ENCODE data around the gene NRG2. TPM values are rescaled to one million over a fixed set of nuclear protein-coding genes. Genes with fewer than 3 reads are reported as not detected.

NRG2 gene
- total RNA-seq, 1 experiment from 2014 or later, result 0.59 TPM

GRCh38 chr5:139837711-139838380 lies 205.3 kb downstream of the NRG2 start:
- CTCF ChIA-PET, result interaction anchor here (0.5 to 1.3 kb wide), 3 partner anchors 47 to 73 kb away, joined by 4 to 5 read pairs (median 4); no protein-coding TSS in a partner anchor
- no peaks in the 10 kb centered on the region for H3K9me3 Mint-ChIP-seq (ENCODE audit: unreplicated experiment)
- H3K27me3 Mint-ChIP-seq (ENCODE audit: insufficient read depth, unreplicated experiment), result peaks cover 9% of the 10 kb centered on the region

GRCh38 chr5:139836469-139837208 lies 206.5 kb downstream of the NRG2 start:
- Histone ChIP-seq H3K36me3 (ENCODE audit: control insufficient read depth, insufficient read depth, low read length) (no peaks in the 10 kb centered on the region), H3K27me3 (replicated peaks; ENCODE audit: control insufficient read depth, insufficient read depth, low read length) (peaks cover 1% of the 10 kb centered on the region), H3K4me1 (no peaks in the 10 kb centered on the region), H3K9me3 (no peaks in the 10 kb centered on the region), H3K4me3 (ENCODE audit: low read depth, low read length) (no peak overlapping the region)
- Mint-ChIP-seq H3K9me3 (ENCODE audit: unreplicated experiment) (no peaks in the 10 kb centered on the region), H3K27ac (ENCODE audit: unreplicated experiment) (no peak overlapping the region), H3K4me3 (ENCODE audit: unreplicated experiment) (no peak overlapping the region), H3K4me1 (ENCODE audit: low read depth, unreplicated experiment) (no peaks in the 10 kb centered on the region), H3K27me3 (ENCODE audit: insufficient read depth, unreplicated experiment) (peaks cover 11% of the 10 kb centered on the region), H3K36me3 (ENCODE audit: insufficient read depth, unreplicated experiment) (no peaks in the 10 kb centered on the region)
- DNase-seq, result peak in 1 of 2 experiments; percentile 24
- intact Hi-C loops (cut with micrococcal nuclease; ENCODE audit: unreplicated experiment), result no loop called here
- ChIA-PET CTCF (interaction anchor here (1.3 kb wide), 1 partner anchor 49 kb away, joined by 4 read pairs; no protein-coding TSS in a partner anchor), POLR2A (no interaction called here)
- TF ChIP-seq CTCF (IDR thresholded peaks at IDR 0.05; ENCODE audit: insufficient read depth in 1 of 2, low read depth in 1 of 2, low read length in 1 of 2, severe bottlenecking in 1 of 2, unreplicated experiment in 1 of 2), result no peak
- no TSS peak for BruUV-seq (replicated peaks)

More at GRCh38 chr5:139837711-139838380, 205.3 kb downstream of the NRG2 start:
- no TSS peak for BruUV-seq (replicated peaks)
- Mint-ChIP-seq H3K4me3 (ENCODE audit: unreplicated experiment) (no peak overlapping the region), H3K36me3 (ENCODE audit: insufficient read depth, unreplicated experiment) (no peaks in the 10 kb centered on the region), H3K27ac (ENCODE audit: unreplicated experiment) (no peak overlapping the region), H3K4me1 (ENCODE audit: low read depth, unreplicated experiment) (no peaks in the 10 kb centered on the region)
- no peak for TF ChIP-seq CTCF (IDR thresholded peaks at IDR 0.05; ENCODE audit: insufficient read depth in 1 of 2, low read depth in 1 of 2, low read length in 1 of 2, severe bottlenecking in 1 of 2, unreplicated experiment in 1 of 2)
- intact Hi-C loops (cut with micrococcal nuclease; ENCODE audit: unreplicated experiment), result no loop called here
- Histone ChIP-seq H3K27me3 (replicated peaks; ENCODE audit: control insufficient read depth, insufficient read depth, low read length) (peaks cover 1% of the 10 kb centered on the region; the same call in 1 of the 2 replicates), H3K4me3 (ENCODE audit: low read depth, low read length) (no peak overlapping the region), H3K36me3 (ENCODE audit: control insufficient read depth, insufficient read depth, low read length) (no peaks in the 10 kb centered on the region), H3K4me1 (no peaks in the 10 kb centered on the region), H3K9me3 (no peaks in the 10 kb centered on the region)
- DNase-seq, result peak in 1 of 2 experiments; percentile 20
- POLR2A ChIA-PET, result no interaction called here

- Histone ChIP-seq H3K4me1 (no peaks in the 10 kb centered on the region), H3K27me3 (replicated peaks; ENCODE audit: control insufficient read depth, insufficient read depth, low read length) (peaks cover 1% of the 10 kb centered on the region), H3K9me3 (no peaks in the 10 kb centered on the region), H3K36me3 (ENCODE audit: control insufficient read depth, insufficient read depth, low read length) (no peaks in the 10 kb centered on the region), H3K4me3 (ENCODE audit: low read depth, low read length) (no peak overlapping the region)
- peak; percentile 28 to 31 for DNase-seq
- Mint-ChIP-seq H3K27me3 (ENCODE audit: insufficient read depth, unreplicated experiment) (peaks cover 18% of the 10 kb centered on the region), H3K9me3 (ENCODE audit: unreplicated experiment) (no peaks in the 10 kb centered on the region), H3K4me3 (ENCODE audit: unreplicated experiment) (no peak overlapping the region), H3K36me3 (ENCODE audit: insufficient read depth, unreplicated experiment) (no peaks in the 10 kb centered on the region), H3K27ac (ENCODE audit: unreplicated experiment) (no peak overlapping the region), H3K4me1 (ENCODE audit: low read depth, unreplicated experiment) (no peaks in the 10 kb centered on the region)
- TF ChIP-seq CTCF (IDR thresholded peaks at IDR 0.05; ENCODE audit: insufficient read depth in 1 of 2, low read depth in 1 of 2, low read length in 1 of 2, severe bottlenecking in 1 of 2, unreplicated experiment in 1 of 2), result no peak
- ChIA-PET CTCF (no interaction called here), POLR2A (no interaction called here)
- intact Hi-C loops (cut with micrococcal nuclease; ENCODE audit: unreplicated experiment), result no loop called here
- BruUV-seq (replicated peaks), result no TSS peak
Measured at GRCh38 chr5:139835656-139836055, 207.4 kb downstream of the NRG2 start.

Measured in Caco-2 (cell line).